ENCODE data around the gene BANP.

DNA sequence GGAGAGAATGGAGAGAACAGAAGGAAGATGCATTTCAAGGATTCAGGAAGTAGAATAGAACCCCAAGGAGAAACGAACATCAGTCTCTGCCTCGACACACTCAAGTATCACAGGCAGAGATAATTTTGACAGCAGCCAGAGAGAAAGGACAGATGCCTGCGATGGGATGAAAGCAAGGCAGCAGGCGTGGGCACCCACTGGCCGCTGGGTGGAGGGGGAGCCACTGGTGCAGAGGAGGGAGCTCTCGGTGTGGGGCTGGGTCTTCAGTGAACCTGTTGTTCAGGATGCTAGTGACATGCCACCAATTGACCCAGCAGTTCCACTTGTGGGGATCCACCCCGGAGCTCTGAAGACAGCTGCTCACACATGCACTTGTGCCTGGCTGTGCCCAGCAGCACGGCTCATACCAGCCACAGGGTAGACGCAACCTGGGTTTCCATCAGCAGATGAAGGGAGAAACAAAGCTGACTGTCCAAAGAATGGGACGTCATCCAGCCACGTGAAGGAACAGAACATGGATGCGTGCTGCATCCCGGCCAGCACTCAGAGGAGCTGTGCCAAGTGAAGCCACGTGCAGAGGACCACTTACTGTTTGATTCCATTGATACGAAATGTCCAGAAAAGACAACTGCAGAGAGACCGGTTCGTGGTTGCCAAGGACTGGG lies 127.0 kb downstream of the BANP start:
- TF ChIP-seq, protein P1, sequence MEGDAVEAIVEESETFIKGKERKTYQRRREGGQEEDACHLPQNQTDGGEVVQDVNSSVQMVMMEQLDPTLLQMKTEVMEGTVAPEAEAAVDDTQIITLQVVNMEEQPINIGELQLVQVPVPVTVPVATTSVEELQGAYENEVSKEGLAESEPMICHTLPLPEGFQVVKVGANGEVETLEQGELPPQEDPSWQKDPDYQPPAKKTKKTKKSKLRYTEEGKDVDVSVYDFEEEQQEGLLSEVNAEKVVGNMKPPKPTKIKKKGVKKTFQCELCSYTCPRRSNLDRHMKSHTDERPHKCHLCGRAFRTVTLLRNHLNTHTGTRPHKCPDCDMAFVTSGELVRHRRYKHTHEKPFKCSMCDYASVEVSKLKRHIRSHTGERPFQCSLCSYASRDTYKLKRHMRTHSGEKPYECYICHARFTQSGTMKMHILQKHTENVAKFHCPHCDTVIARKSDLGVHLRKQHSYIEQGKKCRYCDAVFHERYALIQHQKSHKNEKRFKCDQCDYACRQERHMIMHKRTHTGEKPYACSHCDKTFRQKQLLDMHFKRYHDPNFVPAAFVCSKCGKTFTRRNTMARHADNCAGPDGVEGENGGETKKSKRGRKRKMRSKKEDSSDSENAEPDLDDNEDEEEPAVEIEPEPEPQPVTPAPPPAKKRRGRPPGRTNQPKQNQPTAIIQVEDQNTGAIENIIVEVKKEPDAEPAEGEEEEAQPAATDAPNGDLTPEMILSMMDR (IDR thresholded peaks at IDR 0.05) = no peak
- no peak for TF ChIP-seq TCF7L2 (IDR thresholded peaks at IDR 0.05; ENCODE audit: low read depth, low read length)
- no peak for TF ChIP-seq POLR2AphosphoS5 (IDR thresholded peaks at IDR 0.05; ENCODE audit: low read depth, low read length)
